Spleen (tissue), 7 donors: ENCODE data around the gene ATF6B.

ENCODE experiments used
- POLR2A ChIP-seq, 3 donors: fragments of 450-650 bp; IDR thresholded peaks; one replicate each; pipeline ENCODE4 v1.5.1; 2017; ENCODE audit warnings: antibody characterized with exemption in 3 of 3, mild to moderate bottlenecking in 1 of 3
- POLR2AphosphoS5 ChIP-seq, 3 donors: sonication (generic); formaldehyde crosslinking; IDR thresholded peaks; one replicate each; pipeline ENCODE4 v1.5.1; 2017; ENCODE audit warnings: antibody characterized with exemption in 3 of 3
- TF ChIP-seq, protein P1 (sequence below), 11 experiments: fragments of 200-600 bp in 7 of 11; fragments of 450-650 bp in 4 of 11; sonication (generic) in 4 of 11; IDR thresholded peaks in 8 of 11; conservative IDR thresholded peaks in 3 of 11; 1 replicate in 7 of 11; 2 replicates in 4 of 11; pipeline versions ENCODE4 v1.4.0 to v1.8.0; 2016 to 2021; ENCODE audit warnings: antibody characterized with exemption in 11 of 11, inconsistent platforms in 4 of 11, mild to moderate bottlenecking in 1 of 11
- donor health status: DM: no; HTN: no; CAD: no; lungs with moderate emphysema.
- donor health status: DM: no; HTN: no; CAD: no.
- donor health status: DM: no; HTN: no; CAD: no.

DNA sequence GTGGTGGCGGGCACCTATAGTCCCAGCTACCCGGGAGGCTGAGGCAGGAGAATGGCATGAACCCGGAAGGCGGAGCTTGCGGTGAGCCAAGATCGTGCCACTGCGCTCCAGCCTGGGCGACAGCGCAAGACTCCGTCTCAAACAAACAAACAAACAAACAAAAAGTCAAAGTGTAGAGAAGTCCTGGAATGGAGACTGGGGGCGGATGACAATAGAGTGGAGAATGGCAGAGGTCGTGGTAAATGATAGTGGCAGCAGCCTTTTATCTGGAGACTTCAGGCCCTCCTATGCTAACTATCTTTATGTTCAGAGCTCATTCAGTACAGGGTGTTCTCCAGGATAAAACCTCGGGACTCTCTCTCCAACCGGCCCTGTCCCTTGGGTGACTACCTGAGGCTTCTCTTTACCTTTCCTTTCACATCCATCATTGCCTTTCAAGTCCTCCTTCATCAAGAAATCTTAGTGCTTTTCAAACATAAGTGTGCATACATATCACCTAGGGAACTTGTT, 3.4 kb upstream of the ATF6B start:
- TF ChIP-seq, protein P1, sequence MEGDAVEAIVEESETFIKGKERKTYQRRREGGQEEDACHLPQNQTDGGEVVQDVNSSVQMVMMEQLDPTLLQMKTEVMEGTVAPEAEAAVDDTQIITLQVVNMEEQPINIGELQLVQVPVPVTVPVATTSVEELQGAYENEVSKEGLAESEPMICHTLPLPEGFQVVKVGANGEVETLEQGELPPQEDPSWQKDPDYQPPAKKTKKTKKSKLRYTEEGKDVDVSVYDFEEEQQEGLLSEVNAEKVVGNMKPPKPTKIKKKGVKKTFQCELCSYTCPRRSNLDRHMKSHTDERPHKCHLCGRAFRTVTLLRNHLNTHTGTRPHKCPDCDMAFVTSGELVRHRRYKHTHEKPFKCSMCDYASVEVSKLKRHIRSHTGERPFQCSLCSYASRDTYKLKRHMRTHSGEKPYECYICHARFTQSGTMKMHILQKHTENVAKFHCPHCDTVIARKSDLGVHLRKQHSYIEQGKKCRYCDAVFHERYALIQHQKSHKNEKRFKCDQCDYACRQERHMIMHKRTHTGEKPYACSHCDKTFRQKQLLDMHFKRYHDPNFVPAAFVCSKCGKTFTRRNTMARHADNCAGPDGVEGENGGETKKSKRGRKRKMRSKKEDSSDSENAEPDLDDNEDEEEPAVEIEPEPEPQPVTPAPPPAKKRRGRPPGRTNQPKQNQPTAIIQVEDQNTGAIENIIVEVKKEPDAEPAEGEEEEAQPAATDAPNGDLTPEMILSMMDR (IDR thresholded peaks at IDR 0.05 in 8 of 11, conservative IDR thresholded peaks at IDR 0.05 in 3 of 11), result no peak
- TF ChIP-seq POLR2A (IDR thresholded peaks at IDR 0.05) (no peak), POLR2AphosphoS5 (IDR thresholded peaks at IDR 0.05) (no peak)
